IMR-90 (cell line): Measurements from ENCODE around the gene ISCU.
"Not testable (repeated sequence)": the region's sequence is repeated elsewhere in the genome, so short reads cannot be mapped to it uniquely, and the experiment has no call there.

Experiments used
- CTCF ChIP-seq: conservative IDR thresholded peaks from 2 replicates; pipeline ENCODE4 v1.5.1; 2012; ENCODE audit warnings: mild to moderate bottlenecking, low read depth, low read length, improper control_type of control experiment
- POLR2A ChIP-seq: IDR thresholded peaks from 2 replicates; pipeline ENCODE4 v1.6.1; 2012; ENCODE audit warnings: mild to moderate bottlenecking, low read depth, low read length
- RFX5 ChIP-seq: IDR thresholded peaks from 2 replicates; pipeline ENCODE4 v1.8.0; 2012; ENCODE audit warnings: low read depth, mild to moderate bottlenecking, low read length, moderate library complexity

GRCh38 chr12:108555383-108555782 lies 7.0 kb upstream of the ISCU start:
- not testable (repeated sequence) for TF ChIP-seq RFX5, POLR2A, CTCF
